ENCODE data around the gene PLXNB2.
"Not testable (repeated sequence)": the region's sequence is repeated elsewhere in the genome, so short reads cannot be mapped to it uniquely, and the experiment has no call there.

PLXNB2 gene

DNA sequence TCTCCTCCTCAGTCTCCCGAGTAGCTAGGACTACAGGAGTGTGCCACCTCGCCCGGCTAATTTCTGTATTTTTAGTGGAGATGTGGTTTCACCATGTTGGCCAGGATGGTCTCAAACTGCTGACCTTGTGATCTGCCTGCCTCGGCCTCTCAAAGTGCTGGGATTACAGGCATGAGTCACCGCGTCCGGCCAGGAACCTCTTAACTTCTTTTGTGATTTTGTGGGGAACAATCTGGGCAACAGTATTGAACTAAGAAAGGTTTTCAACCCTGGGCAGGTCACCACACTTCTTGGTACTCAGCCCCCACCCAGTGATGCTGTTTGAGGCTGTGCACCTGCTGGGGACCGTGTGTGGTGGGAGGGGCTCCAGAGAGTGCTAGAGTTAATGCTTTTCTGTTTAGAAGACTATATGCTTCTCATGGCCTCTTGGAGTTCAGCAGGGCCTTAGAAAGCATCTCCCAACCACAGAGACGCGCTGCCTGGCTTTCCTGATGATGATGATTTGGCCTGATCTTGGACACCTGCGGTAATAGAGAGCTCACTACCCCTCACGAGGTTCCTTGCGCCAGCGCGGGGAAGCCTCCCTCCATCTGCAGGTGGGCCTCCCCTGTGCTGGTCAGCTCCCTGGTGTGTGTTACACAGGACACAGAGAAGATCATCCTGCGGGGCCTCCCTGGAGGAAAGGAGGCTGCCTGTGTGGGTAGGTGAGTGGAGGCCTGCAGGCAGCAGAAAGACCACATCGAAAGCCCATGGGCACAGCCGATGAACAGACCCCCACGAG lies 18.2 kb upstream of the PLXNB2 start:
- no peak for DNase-seq

- no peak for DNase-seq
Observed at GRCh38 chr22:50323900-50324299, 16.5 kb upstream of the PLXNB2 start.

DNA sequence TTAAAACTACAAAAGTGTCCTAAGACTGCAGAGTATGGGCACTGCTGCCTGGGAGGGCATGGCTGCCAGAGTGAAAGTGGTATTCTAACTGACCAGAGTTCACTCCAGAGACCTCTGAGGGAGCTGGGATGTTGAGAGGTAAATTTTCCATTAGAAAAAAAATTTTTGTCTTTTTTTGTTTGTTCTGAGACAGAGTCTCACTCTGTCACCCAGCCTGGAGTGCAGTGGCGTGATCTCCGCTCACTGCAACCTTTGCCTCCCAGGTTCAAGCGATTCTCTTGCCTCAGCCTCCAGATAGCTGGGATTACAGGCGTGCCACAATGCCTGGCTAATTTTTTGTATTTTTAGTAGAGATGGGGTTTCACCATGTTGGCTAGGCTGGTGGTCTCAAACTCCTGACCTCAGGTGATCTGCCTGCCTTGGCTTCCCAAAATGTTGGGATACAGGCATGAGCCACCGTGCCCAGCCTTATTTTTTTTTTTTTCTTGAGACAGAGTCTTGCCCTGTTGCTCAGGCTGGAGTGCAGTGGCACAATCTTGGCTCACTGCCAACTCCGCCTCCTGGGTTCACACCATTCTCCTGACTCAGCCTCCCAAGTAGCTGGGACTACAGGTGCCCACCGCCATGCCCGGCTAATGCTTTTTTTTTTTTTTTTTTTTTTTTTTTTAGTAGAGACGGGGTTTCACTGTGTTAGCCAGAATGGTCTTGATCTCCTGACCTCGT lies 15.1 kb upstream of the PLXNB2 start:
- DNase-seq, result not testable (repeated sequence)

GRCh38 chr22:50320671-50321325 lies 13.4 kb upstream of the PLXNB2 start:
- no peak for DNase-seq

DNA sequence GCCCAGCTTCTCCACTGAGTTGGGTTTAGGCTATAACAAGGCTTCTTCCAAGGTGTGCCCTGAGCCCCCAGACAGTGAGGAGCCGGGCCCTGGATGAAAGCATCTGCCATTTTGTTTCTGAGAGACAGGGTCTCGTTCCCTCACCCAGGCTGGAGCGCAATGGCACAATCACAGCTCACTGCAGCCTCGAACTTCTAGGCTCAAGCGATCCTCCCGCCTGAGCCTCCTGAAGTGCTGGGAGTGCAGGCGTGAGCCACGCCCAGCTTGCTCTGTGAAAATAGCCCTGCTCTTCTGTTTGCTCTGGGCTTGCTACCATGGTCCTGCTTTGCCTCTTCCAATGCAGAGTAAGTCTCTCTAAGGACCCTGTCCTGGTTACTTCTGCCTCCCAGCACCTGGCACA lies 12.7 kb upstream of the PLXNB2 start:
- no peak for DNase-seq

DNA sequence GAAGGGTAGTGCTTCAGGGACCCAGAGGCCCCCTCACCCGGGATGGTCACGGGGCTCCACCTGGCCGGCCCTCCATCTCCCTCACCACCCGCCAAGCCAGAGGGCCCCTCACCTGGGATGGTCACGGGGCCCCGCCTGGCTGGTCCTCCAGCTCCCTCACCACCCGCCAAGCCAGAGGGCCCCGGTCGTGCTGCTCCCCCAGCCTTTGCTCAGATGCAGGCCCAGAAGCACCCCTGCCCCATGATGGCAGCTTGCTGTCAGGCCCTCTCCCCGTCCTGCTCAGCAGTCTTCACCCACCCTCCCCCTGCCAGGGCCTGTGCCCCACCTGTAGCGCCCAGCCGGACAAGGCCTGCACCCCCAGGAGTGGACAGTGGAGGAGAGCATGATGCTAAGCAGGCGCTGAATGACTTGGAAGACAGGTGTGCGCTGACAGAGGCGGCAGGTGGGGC lies 12.1 kb upstream of the PLXNB2 start:
- no peak for DNase-seq

DNA sequence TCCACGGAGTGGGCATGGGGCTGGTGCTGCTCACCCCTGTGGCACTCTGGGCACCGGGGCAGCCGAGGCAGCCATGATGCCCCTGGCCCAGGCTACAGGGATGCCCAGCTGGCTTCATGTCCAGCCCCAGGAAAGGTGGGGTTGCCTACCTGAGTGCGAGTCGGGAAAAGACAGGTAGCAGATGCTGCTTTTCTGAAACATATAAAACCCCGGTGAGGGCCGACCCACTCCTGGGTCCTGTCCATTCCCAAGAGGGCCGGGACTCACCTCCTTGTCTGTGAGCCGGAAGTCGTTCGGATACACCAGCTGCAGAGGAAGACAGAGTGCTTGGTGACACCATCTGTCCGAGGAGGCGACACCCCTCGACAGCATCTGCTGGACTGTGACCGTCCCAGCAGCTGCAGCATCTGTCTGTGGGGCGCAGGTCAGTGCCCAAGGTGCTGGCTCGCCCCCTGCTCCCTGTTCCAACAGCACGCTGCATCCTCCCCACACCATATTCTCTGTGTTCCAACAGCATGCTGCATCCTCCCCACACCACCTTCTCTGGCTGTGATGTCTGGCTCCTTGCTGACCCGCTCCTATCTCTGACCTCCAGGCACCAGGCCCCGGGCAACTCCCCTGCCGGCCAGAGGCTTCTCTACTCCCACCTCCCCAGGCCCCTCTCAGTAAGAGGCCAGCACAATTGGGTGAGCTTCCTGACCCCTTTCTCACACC lies 11.4 kb upstream of the PLXNB2 start:
- DNase-seq, result no peak

DNA sequence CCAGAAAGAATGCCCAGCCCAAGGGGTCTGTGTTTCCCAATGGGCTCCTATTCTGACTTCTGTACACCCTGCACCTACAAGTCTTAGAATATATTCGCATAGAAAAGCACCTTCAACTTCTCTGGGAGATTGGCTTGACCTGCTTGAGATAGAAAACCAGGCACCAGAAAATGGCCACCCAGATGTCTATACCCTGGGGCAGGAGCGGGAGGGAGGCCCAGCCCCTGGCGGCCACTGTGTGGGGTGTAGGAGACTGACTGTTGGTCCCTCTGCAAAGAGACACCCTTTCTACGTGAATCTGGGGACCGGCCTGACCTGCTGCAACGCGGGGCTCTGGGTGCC lies 10.9 kb upstream of the PLXNB2 start:
- no peak for DNase-seq

- DNase-seq, result no peak
Observed at GRCh38 chr22:50317674-50318073, 10.2 kb upstream of the PLXNB2 start.

DNA sequence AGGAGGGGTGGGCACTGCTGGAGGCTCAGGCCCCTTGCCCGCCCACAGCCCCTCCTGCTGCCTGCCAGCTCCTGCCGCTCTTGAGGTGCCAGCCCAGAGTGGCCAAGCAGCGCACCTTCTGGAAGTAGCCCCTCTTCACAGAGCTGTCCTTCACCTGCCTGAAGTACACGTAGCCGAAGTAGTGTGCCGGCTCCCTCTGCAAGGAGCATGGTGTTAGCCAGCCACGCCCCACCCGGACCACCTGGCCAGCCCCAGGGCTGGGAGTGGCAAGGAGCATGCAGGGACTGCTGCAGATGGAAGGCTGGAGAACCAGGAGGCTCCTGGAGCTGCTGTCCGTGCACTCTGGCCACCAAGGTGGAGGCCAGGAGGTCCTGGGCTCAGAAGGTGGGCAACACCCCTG lies 9.7 kb upstream of the PLXNB2 start:
- no peak for DNase-seq

DNA sequence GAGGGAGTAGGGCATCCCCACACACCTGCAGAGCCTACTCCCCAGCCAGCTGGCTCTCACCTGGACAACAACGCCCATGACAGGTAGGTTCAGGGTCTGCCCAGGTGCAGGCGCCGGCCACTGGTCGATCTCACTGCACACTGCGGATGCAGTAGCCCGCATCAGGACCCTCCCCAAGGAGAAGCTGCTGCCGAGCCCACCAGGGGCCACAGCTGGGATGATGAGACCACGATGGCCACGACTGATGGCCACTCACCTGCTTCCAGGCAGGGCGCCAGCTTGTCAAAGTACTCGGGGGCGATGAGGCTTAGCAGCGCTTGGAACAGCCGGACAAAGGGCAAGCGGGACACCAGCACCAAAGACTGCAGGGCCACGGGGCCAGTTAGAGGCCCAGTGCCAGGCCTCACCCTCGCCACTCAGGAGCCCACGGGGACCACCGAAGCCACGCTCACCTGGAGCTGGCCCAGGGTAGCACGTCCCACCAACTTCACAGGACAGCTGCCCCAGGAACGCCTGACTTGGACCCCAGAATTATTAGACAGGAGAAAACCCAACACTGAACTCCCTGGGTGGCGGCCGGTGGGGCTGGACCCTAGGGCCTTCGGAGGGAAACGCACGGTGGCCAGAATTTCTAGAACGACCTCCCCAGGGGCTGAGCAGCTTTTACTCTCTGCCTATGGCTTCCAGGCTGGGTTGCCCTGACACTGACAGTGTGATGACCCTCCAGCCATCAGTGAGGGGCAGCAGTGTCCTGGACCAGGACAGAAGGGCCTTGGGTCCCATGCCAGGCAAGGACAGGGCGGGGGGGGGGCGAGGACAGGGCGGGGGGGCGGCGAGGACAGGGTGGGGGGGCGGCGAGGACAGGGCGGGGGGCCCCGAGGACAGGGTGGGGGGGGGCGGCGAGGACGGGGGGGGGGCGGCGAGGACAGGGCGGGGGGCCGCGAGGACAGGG lies 8.9 kb upstream of the PLXNB2 start:
- DNase-seq, result no peak

- no peak for DNase-seq
Observed at GRCh38 chr22:50315289-50316113, 8.1 kb upstream of the PLXNB2 start.

DNA sequence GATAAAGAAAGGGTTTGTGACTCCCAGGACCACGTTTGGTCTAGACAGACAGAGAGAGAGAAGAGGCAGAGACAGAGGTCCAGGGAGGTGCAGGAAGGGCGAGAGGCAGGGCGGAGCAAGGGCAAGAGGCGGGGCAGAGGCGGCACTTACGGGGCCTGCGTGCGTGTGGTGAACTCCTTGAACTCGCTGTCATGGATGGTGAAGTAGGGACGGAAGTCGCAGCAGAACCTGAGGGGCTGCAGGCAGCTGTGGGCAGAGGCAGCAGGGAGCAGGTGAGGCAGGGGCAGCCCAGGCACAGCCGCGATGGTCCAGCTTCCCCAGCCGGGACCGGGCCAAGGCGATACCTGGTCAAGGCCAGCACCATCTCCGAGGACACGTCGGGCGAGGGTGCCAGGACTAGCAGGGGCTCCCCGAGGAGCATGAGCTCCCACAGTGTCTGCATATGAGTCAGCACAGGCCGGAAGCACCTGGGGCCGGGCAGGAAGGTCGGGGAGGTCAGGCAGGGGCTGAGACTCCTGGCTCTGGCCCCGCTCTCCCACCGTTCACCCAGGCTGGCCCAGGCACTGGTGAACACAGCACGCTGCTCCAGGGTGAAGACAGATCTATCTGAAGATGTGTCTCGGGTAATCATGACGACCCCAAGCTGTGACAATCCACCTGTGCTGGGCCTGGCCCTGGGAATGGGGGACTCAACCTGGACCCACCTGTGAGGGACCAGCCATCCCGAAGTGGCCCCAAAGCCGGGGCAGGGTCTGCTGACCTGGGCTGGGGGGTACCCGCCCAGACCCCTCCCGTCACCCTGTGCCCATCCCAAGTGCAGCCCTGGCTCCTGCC lies 7.2 kb upstream of the PLXNB2 start:
- no peak for DNase-seq

DNA sequence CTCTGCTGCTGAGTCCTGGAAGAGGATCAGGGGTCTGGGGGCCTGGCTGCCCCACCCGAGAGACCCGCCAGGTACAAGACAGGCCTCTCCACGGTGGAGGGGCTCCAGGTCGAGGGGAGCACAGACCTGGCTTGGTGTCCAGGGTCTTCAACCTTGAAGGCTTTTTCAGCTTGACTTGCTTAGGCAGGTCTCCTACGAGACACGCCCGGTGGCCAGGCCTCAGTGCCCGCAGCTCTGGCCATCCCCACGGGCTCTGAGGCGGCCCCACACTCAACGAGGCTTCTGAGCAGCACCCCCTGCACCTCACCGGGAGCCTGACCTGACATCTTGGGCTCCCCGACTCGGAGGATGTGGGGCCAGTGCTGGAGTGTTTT lies 6.6 kb upstream of the PLXNB2 start:
- DNase-seq, result no peak

GRCh38 chr22:50313600-50313999 lies 6.2 kb upstream of the PLXNB2 start:
- no peak for DNase-seq

- no peak for DNase-seq
Observed at GRCh38 chr22:50313021-50313420, 5.6 kb upstream of the PLXNB2 start.

DNA sequence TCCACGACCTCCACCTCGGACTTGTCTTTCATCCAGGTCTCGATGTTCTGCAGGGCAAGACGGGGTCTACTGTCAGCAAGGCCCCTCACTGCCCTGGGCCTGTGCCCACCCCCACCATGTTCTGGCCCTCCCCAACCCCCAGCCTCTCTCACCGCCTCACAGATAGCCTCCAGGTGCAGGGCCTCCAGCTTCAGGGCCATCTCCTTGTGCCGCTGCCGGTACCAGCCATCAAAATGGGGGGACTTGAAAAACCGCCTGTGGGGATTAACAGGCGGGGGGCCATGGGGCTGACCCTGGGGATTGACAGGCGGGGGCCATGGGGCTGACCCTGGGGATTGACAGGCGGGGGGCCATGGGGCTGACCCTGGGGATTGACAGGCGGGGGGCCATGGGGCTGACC lies 4.9 kb upstream of the PLXNB2 start:
- no peak for DNase-seq

DNA sequence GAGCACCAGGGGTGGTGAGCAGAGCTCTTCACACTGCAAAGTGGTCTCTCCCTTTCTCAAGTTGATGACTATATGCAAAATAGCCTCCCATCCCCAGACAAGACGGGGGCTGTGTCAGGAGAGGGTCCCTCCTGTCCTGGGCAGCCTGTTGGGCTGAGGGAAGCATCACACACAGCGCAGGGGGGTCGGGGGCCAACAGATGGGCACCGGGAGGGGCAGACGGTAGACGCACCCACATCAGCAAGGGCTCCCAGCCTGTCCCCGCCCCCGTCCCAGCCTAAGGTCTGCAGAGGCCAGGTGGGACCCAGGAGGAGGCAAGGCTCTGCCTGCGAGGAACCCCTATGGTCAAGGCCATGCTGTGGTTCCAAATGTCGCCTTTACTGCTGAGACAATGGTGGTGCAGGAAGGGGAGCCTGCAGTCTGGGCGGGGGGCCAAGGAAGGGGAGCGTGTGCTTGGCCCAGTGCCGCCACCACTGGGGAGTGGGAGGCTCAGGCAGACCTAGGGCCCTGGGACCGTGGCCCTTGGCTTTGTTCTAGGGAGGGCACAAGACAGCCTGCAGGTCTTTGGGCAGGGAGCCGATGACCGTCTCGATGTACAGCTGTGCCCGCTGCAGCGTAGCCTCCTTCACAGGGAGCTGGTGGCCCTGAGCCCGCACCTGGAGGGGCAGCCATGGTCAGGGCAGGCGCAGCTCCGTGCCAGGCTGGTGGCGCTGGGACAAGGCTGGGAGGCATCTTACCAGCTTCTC lies 4.3 kb upstream of the PLXNB2 start:
- DNase-seq, result no peak

- DNase-seq, result no peak
Observed at GRCh38 chr22:50310949-50311444, 3.6 kb upstream of the PLXNB2 start.
